WTC11 (cell line): Measurements from ENCODE around the gene PMEPA1. TPM values are rescaled to one million over a fixed set of nuclear protein-coding genes. Genes with fewer than 3 reads are reported as not detected.

Experiments used
- ATAC-seq: fragments of 200-7000 bp; cut with Tn5 transposase; 2 replicates; pipeline ENCODE4 v1.10.0; 2021; ENCODE audit warnings: mild to moderate bottlenecking, moderate library complexity
- CTCF ChIA-PET: fragments of 300-600 bp; sonication (Branson Sonifier 250); formaldehyde crosslinking; loops from one replicate; lab custom pipeline; 2021; ENCODE audit warnings: antibody characterized with exemption; lab: Charles Lee
- POLR2A ChIA-PET: fragments of 350-600 bp; sonication (Branson Sonifier 250); formaldehyde crosslinking; loops from one replicate; lab custom pipeline; 2021; ENCODE audit warnings: antibody characterized with exemption; lab: Charles Lee
- DNase-seq: peaks from one replicate; pipeline ENCODE4 v3.0.0; 2021; ENCODE audit warnings: low spot score
- H3K27ac Mint-ChIP-seq: 2 replicates; pipeline ENCODE4 v1.8.0; 2021; ENCODE audit warnings: mixed read lengths
- H3K27me3 Mint-ChIP-seq: 2 replicates; pipeline ENCODE4 v1.8.0; 2021; ENCODE audit warnings: low read depth, mild to moderate bottlenecking, moderate library complexity, mixed read lengths
- H3K36me3 Mint-ChIP-seq: 2 replicates; pipeline ENCODE4 v1.8.0; 2021; ENCODE audit warnings: mixed read lengths
- H3K4me1 Mint-ChIP-seq: 2 replicates; pipeline ENCODE4 v1.8.0; 2022; ENCODE audit warnings: mixed read lengths
- H3K4me3 Mint-ChIP-seq: 2 replicates; pipeline ENCODE4 v1.8.0; 2021; ENCODE audit warnings: mild to moderate bottlenecking, moderate library complexity, mixed read lengths
- H3K9me3 Mint-ChIP-seq: 2 replicates; pipeline ENCODE4 v1.8.0; 2021; ENCODE audit warnings: mixed read lengths
- AFF4 ChIP-seq: sonication (generic); formaldehyde crosslinking; IDR thresholded peaks from 2 replicates; pipeline ENCODE4 v1.8.1; 2023; ENCODE audit warnings: mild to moderate bottlenecking, missing genetic modification reagents, borderline replicate concordance
- ATF6 ChIP-seq: sonication (generic); formaldehyde crosslinking; IDR thresholded peaks from 2 replicates; pipeline ENCODE4 v1.8.1; 2023; ENCODE audit warnings: mild to moderate bottlenecking, missing genetic modification reagents
- CREB1 ChIP-seq: sonication (generic); formaldehyde crosslinking; IDR thresholded peaks from 2 replicates; pipeline ENCODE4 v1.8.0; 2023; ENCODE audit warnings: mild to moderate bottlenecking, missing genetic modification reagents
- FOXK1 ChIP-seq: sonication (generic); formaldehyde crosslinking; IDR thresholded peaks from 2 replicates; pipeline ENCODE4 v1.8.0; 2022; ENCODE audit warnings: mild to moderate bottlenecking, moderate library complexity, missing genetic modification reagents
- MYBL2 ChIP-seq: sonication (generic); formaldehyde crosslinking; IDR thresholded peaks from 2 replicates; pipeline ENCODE4 v1.8.1; 2023; ENCODE audit warnings: mild to moderate bottlenecking, moderate library complexity, missing genetic modification reagents
- TEAD1 ChIP-seq: sonication (generic); formaldehyde crosslinking; IDR thresholded peaks from 2 replicates; pipeline ENCODE4 v1.8.0; 2022; ENCODE audit warnings: mild to moderate bottlenecking, missing genetic modification reagents
- USF1 ChIP-seq: sonication (generic); formaldehyde crosslinking; IDR thresholded peaks from 2 replicates; pipeline ENCODE4 v1.8.0; 2022; ENCODE audit warnings: mild to moderate bottlenecking, missing genetic modification reagents
- ZBTB21 ChIP-seq: sonication (generic); formaldehyde crosslinking; IDR thresholded peaks from 2 replicates; pipeline ENCODE4 v1.8.1; 2023; ENCODE audit warnings: mild to moderate bottlenecking, missing genetic modification reagents, borderline replicate concordance
- ZNF121 ChIP-seq: sonication (generic); formaldehyde crosslinking; IDR thresholded peaks from 2 replicates; pipeline ENCODE4 v1.8.0; 2023; ENCODE audit warnings: missing genetic modification reagents
- ZNF396 ChIP-seq: fragments of 250-450 bp; sonication (Bioruptor Pico); IDR thresholded peaks from 2 replicates; pipeline ENCODE4 v1.8.0; 2021; ENCODE audit warnings: mild to moderate bottlenecking, moderate library complexity, borderline replicate concordance
- ZNF425 ChIP-seq: fragments of 250-450 bp; sonication (Bioruptor Pico); conservative IDR thresholded peaks from 2 replicates; pipeline ENCODE4 v1.9.0; 2021; ENCODE audit warnings: mild to moderate bottlenecking
- total RNA-seq: library from RNA; stranded (reverse); gene quantifications from 3 replicates; pipeline ENCODE4 v1.2.3, GENCODE V29; 2021

Gene PMEPA1
- total RNA-seq, 1 experiment from 2014 or later: 40.6 TPM

- DNase-seq: no peak
- no peak overlapping the region for H3K4me3 Mint-ChIP-seq
- H3K36me3 Mint-ChIP-seq: no peaks in the 10 kb centered on the region
- peaks cover 5% of the 10 kb centered on the region; the same call in 1 of the 2 replicates for H3K9me3 Mint-ChIP-seq
- no peaks in the 10 kb centered on the region for H3K4me1 Mint-ChIP-seq
- no peak for ATAC-seq
- TF ChIP-seq ATF6 (no peak), ZBTB21 (no peak), TEAD1 (CRISPR knock-in tag) (no peak), USF1 (CRISPR knock-in tag) (no peak)
- ChIA-PET CTCF (interaction anchor here (0.9 kb wide), 1 partner anchor 9 kb away, joined by 3 read pairs; no protein-coding TSS in a partner anchor), POLR2A (no interaction called here)
- no peaks in the 10 kb centered on the region; the same call in 1 of the 2 replicates for H3K27me3 Mint-ChIP-seq
- H3K27ac Mint-ChIP-seq: no peak overlapping the region
These were observed 91.1 kb downstream of the PMEPA1 start for GRCh38 chr20:57618764-57619050.

- ChIA-PET POLR2A (no interaction called here), CTCF (no interaction called here)
- no peaks in the 10 kb centered on the region; the same call in 1 of the 2 replicates for H3K27me3 Mint-ChIP-seq
- no peak for TF ChIP-seq TEAD1 (CRISPR knock-in tag)
- no peaks in the 10 kb centered on the region for H3K36me3 Mint-ChIP-seq
- DNase-seq (no peak), ATAC-seq (no peak)
- H3K4me3 Mint-ChIP-seq: no peak overlapping the region
- no peak overlapping the region for H3K27ac Mint-ChIP-seq
- no peaks in the 10 kb centered on the region for H3K4me1 Mint-ChIP-seq
- H3K9me3 Mint-ChIP-seq: peaks cover under 1% of the 10 kb centered on the region; the same call in 1 of the 2 replicates
These were observed 91.6 kb downstream of the PMEPA1 start for GRCh38 chr20:57618091-57618763.

GRCh38 chr20:57617079-57617795, 92.6 kb downstream of the PMEPA1 start:
- no peaks in the 10 kb centered on the region for H3K4me1 Mint-ChIP-seq
- H3K27ac Mint-ChIP-seq: no peak overlapping the region
- no peaks in the 10 kb centered on the region; the same call in 1 of the 2 replicates for H3K27me3 Mint-ChIP-seq
- DNase-seq (no peak), ATAC-seq (no peak)
- ChIA-PET POLR2A (no interaction called here), CTCF (interaction anchor here (1.1 kb wide), 1 partner anchor 470 kb away, joined by 5 read pairs; no protein-coding TSS in a partner anchor)
- no peaks in the 10 kb centered on the region for H3K36me3 Mint-ChIP-seq
- TF ChIP-seq MYBL2 (no peak), ZNF396 (CRISPR knock-in tag) (no peak), CREB1 (CRISPR knock-in tag) (no peak), ZNF121 (CRISPR knock-in tag) (peak; percentile 46; the same call in 1 of the 2 replicates), AFF4 (no peak), FOXK1 (no peak), ZNF425 (CRISPR knock-in tag) (no peak)
- no peak overlapping the region for H3K4me3 Mint-ChIP-seq
- no peaks in the 10 kb centered on the region for H3K9me3 Mint-ChIP-seq
